HG03064 (cell line): ENCODE measurements around the gene CPNE8.
"Not testable (repeated sequence)": the region's sequence is repeated elsewhere in the genome, so short reads cannot be mapped to it uniquely, and the experiment has no call there.

ENCODE experiments used
- ATAC-seq: cut with Tn5 transposase; IDR thresholded peaks from one replicate; pipeline ENCODE4 v1.9.1; 2021; ENCODE audit warnings: low read depth; ENCODE audit not compliant: unreplicated experiment

Gene CPNE8

GRCh38 chr12:38744041-38744440 is 161.3 kb downstream of the CPNE8 start:
- no peak for ATAC-seq

- ATAC-seq = not testable (repeated sequence)
These were observed 162.9 kb downstream of the CPNE8 start for GRCh38 chr12:38742496-38742895.

- no peak for ATAC-seq
These were observed 168.6 kb downstream of the CPNE8 start for GRCh38 chr12:38736821-38737220.

GRCh38 chr12:38732761-38733160 is 172.6 kb downstream of the CPNE8 start:
- ATAC-seq = no peak

- no peak for ATAC-seq
These were observed 176.5 kb downstream of the CPNE8 start for GRCh38 chr12:38728894-38729293.

- ATAC-seq = no peak
These were observed 183.7 kb downstream of the CPNE8 start for GRCh38 chr12:38721611-38722252.

GRCh38 chr12:38720661-38721060 is 184.7 kb downstream of the CPNE8 start:
- no peak for ATAC-seq

GRCh38 chr12:38713294-38713693 is 192.1 kb downstream of the CPNE8 start:
- no peak for ATAC-seq

- no peak for ATAC-seq
These were observed 194.3 kb downstream of the CPNE8 start for GRCh38 chr12:38711054-38711453.

GRCh38 chr12:38708466-38708865 is 196.9 kb downstream of the CPNE8 start:
- ATAC-seq = no peak

GRCh38 chr12:38707648-38708047 is 197.7 kb downstream of the CPNE8 start:
- no peak for ATAC-seq

- ATAC-seq = no peak
These were observed 208.1 kb downstream of the CPNE8 start for GRCh38 chr12:38697289-38697688.

GRCh38 chr12:38695057-38695456 is 210.3 kb downstream of the CPNE8 start:
- no peak for ATAC-seq

GRCh38 chr12:38691164-38691563 is 214.2 kb downstream of the CPNE8 start:
- no peak for ATAC-seq

- ATAC-seq = no peak
These were observed 214.7 kb downstream of the CPNE8 start for GRCh38 chr12:38690646-38691045.

GRCh38 chr12:38689704-38690103 is 215.7 kb downstream of the CPNE8 start:
- no peak for ATAC-seq

- ATAC-seq = no peak
These were observed 216.2 kb downstream of the CPNE8 start for GRCh38 chr12:38689195-38689594.

- no peak for ATAC-seq
These were observed 222.9 kb downstream of the CPNE8 start for GRCh38 chr12:38682521-38682920.

GRCh38 chr12:38669530-38669929 is 235.9 kb downstream of the CPNE8 start:
- ATAC-seq = no peak

GRCh38 chr12:38669081-38669480 is 236.3 kb downstream of the CPNE8 start:
- no peak for ATAC-seq

- no peak for ATAC-seq
These were observed 239.0 kb downstream of the CPNE8 start for GRCh38 chr12:38666425-38666824.

GRCh38 chr12:38664661-38665269 is 240.6 kb downstream of the CPNE8 start:
- peak; percentile 87 for ATAC-seq
